Kidney (tissue), 22 donors: Measurements from ENCODE around the gene DSC1. TPM values are rescaled to one million over a fixed set of nuclear protein-coding genes. Genes with fewer than 3 reads are reported as not detected.

Experiments
- DNase-seq, 5 donors: peaks; one replicate each; pipeline ENCODE4 v3.0.0-alpha.2; 2013 to 2020
- FAIRE-seq: peaks from 2 replicates; lab custom pipeline; 2012; peaks lifted over from hg19 to GRCh38; lab: Jason Lieb, UNC
- H3K27ac ChIP-seq, 2 donors: one replicate each; pipeline ENCODE4 v1.7.0; 2013; ENCODE audit warnings: low read depth in 2 of 2, low read length in 2 of 2, inconsistent platforms in 1 of 2
- H3K27me3 ChIP-seq: one replicate; pipeline ENCODE4 v1.7.1; 2013; ENCODE audit warnings: low read length, inconsistent platforms; ENCODE audit not compliant: control insufficient read depth, insufficient read depth
- H3K36me3 ChIP-seq, 3 donors: one replicate each; pipeline versions ENCODE4 v1.7.0 to v1.7.1; 2013; ENCODE audit warnings: low read length in 3 of 3, control low read depth in 1 of 3, inconsistent platforms in 1 of 3; ENCODE audit not compliant: insufficient read depth in 3 of 3, control insufficient read depth in 2 of 3
- H3K4me1 ChIP-seq, 3 donors: one replicate each; pipeline versions ENCODE4 v1.7.0 to v1.7.1; 2013; ENCODE audit warnings: low read length in 3 of 3, inconsistent platforms in 1 of 3, low read depth in 1 of 3; ENCODE audit not compliant: control insufficient read depth in 2 of 3, insufficient read depth in 2 of 3
- H3K4me3 ChIP-seq, 3 donors: one replicate each; pipeline versions ENCODE4 v1.7.0 to v1.8.1; 2013; ENCODE audit warnings: low read length in 3 of 3, control low read depth in 1 of 3, inconsistent platforms in 1 of 3
- H3K9ac ChIP-seq, 3 donors: one replicate each; pipeline versions ENCODE4 v1.7.0 to v1.7.1; 2013; ENCODE audit warnings: low read length in 3 of 3, control low read depth in 1 of 3, inconsistent platforms in 1 of 3
- H3K9me3 ChIP-seq, 3 donors: one replicate each; pipeline versions ENCODE4 v1.7.0 to v1.7.1; 2013; ENCODE audit warnings: low read length in 3 of 3, control low read depth in 1 of 3, inconsistent platforms in 1 of 3; ENCODE audit not compliant: control insufficient read depth in 2 of 3, insufficient read depth in 1 of 3
- intact Hi-C: fragments of 100-400 bp; cut with DNase I; formaldehyde crosslinking; loops from one replicate; pipeline ENCODE4 v1.11.1; 2022
- long read RNA-seq, 10 donors: library from polyadenylated mRNA in 1 of 10; unstranded in 1 of 10; transcript quantifications; one replicate each; pipeline ENCODE4 v2.0.0 and lab custom pipeline, GENCODE V29; 2021 to 2026
- polyA plus RNA-seq: library from polyadenylated mRNA; stranded (reverse); fragments of 350-450 nt; fragmentation: Illumina TruSeq; extraction: RNeasy Lipid Tissue Mini Kit (QIAGEN cat#74804); gene quantifications from one replicate; pipeline ENCODE4 v1.2.3, GENCODE V29; 2014; ENCODE audit warnings: low read depth, low replicate concordance; ENCODE audit not compliant: insufficient read depth
- total RNA-seq: library from RNA; stranded (reverse); fragmentation: NEBNext Ultra II Directional; extraction: Animal tissue kit (Norgen Biotek cat#: 25700); gene quantifications from one replicate; pipeline ENCODE4 v1.2.1, GENCODE V29; 2021
- TF ChIP-seq, protein P1 (sequence below): IDR thresholded peaks from 3 replicates; pipeline ENCODE4 v1.5.1; 2012; ENCODE audit warnings: mild to moderate bottlenecking, moderate library complexity, borderline replicate concordance; ENCODE audit not compliant: insufficient read depth; ENCODE audit errors: extremely low read depth
- donor health status: control.
- donor health status: control.
- donor health status: control.
- donor health status: control.
- donor health status: control.
- donor health status: DM: yes; HTN: yes; CAD: no.
- donor health status: Normal renal cell carcinoma (clear cell type).

Gene DSC1
- not detected for total RNA-seq
- polyA plus RNA-seq: not detected
- long read RNA-seq, donor 1: 0 reads
- long read RNA-seq, donor 2: 0 reads
- long read RNA-seq, donor 3: 0 reads
- long read RNA-seq, donor 4, full-length matches to known transcripts: 1 of 1 reads
- long read RNA-seq, donor 4, partial matches to known transcripts: 0 of 1 reads
- long read RNA-seq, donor 4, other reads (novel, unspliced or antisense): 0 of 1 reads
- long read RNA-seq, donor 5: 0 reads
- long read RNA-seq, donor 6, full-length matches to known transcripts: 1 of 1 reads
- long read RNA-seq, donor 6, partial matches to known transcripts: 0 of 1 reads
- long read RNA-seq, donor 6, other reads (novel, unspliced or antisense): 0 of 1 reads
- long read RNA-seq, donor 7: 0 reads
- long read RNA-seq, donor 8: 0 reads
- long read RNA-seq, donor 9: 0 reads
- long read RNA-seq, donor 10: 0 reads

- H3K4me1 ChIP-seq: no peaks in the 10 kb centered on the region
- H3K9me3 ChIP-seq: no peaks in the 10 kb centered on the region
- no peak for FAIRE-seq
- intact Hi-C loops: no loop called here
- H3K27me3 ChIP-seq: no peaks in the 10 kb centered on the region
- TF ChIP-seq, protein P1, sequence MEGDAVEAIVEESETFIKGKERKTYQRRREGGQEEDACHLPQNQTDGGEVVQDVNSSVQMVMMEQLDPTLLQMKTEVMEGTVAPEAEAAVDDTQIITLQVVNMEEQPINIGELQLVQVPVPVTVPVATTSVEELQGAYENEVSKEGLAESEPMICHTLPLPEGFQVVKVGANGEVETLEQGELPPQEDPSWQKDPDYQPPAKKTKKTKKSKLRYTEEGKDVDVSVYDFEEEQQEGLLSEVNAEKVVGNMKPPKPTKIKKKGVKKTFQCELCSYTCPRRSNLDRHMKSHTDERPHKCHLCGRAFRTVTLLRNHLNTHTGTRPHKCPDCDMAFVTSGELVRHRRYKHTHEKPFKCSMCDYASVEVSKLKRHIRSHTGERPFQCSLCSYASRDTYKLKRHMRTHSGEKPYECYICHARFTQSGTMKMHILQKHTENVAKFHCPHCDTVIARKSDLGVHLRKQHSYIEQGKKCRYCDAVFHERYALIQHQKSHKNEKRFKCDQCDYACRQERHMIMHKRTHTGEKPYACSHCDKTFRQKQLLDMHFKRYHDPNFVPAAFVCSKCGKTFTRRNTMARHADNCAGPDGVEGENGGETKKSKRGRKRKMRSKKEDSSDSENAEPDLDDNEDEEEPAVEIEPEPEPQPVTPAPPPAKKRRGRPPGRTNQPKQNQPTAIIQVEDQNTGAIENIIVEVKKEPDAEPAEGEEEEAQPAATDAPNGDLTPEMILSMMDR: no peak
- no peaks in the 10 kb centered on the region for H3K36me3 ChIP-seq
- H3K9ac ChIP-seq: no peak within 1 kb of the TSS
- H3K27ac ChIP-seq: no peak within 1 kb of the TSS
- DNase-seq: no peak
- no peak within 1 kb of the TSS for H3K4me3 ChIP-seq
Observed at GRCh38 chr18:31162825-31163435, at the start of gene DSC1. Gene DSC1, minus strand, starts transcription at chr18:31162856. Its CDS starts 262 bp downstream, at chr18:31162594.

- DNase-seq (no peak), FAIRE-seq (no peak)
- TF ChIP-seq, protein P1: no peak
- Histone ChIP-seq H3K36me3 (no peaks in the 10 kb centered on the region), H3K9ac (no peak overlapping the region), H3K4me1 (peaks cover 0 to 6% (median 0%) of the 10 kb centered on the region in 3 donors), H3K9me3 (no peaks in the 10 kb centered on the region), H3K4me3 (no peak overlapping the region), H3K27me3 (no peaks in the 10 kb centered on the region), H3K27ac (no peak overlapping the region)
- intact Hi-C loops: no loop called here
Observed at GRCh38 chr18:31211047-31211446, 48.4 kb upstream of the DSC1 start.

GRCh38 chr18:31209041-31209440 lies 46.4 kb upstream of the DSC1 start:
- Histone ChIP-seq H3K27me3 (no peaks in the 10 kb centered on the region), H3K9me3 (no peaks in the 10 kb centered on the region), H3K4me3 (no peak overlapping the region), H3K27ac (no peak overlapping the region), H3K4me1 (peaks cover 0 to 6% (median 0%) of the 10 kb centered on the region in 3 donors), H3K36me3 (no peaks in the 10 kb centered on the region), H3K9ac (no peak overlapping the region)
- no peak for DNase-seq
- FAIRE-seq: no peak
- intact Hi-C loops: no loop called here
- TF ChIP-seq, protein P1: no peak
